Tibial nerve (tissue), 4 donors: ENCODE data around the gene CRLF2.

ENCODE experiments used
- CTCF ChIP-seq, 5 experiments: fragments of 200-600 bp in 3 of 5; fragments of 450-650 bp in 2 of 5; sonication (generic) in 3 of 5; IDR thresholded peaks; one replicate each; pipeline ENCODE4 v1.5.1; 2016 to 2019; ENCODE audit warnings: antibody characterized with exemption in 5 of 5, mild to moderate bottlenecking in 3 of 5, moderate library complexity in 2 of 5
- EP300 ChIP-seq, 2 donors: sonication (generic); formaldehyde crosslinking; IDR thresholded peaks; one replicate each; pipeline ENCODE4 v1.6.1; 2017; ENCODE audit warnings: antibody characterized with exemption in 2 of 2, mild to moderate bottlenecking in 1 of 2
- POLR2A ChIP-seq, 2 donors: fragments of 450-650 bp; IDR thresholded peaks; one replicate each; pipeline ENCODE4 v1.6.1; 2017; ENCODE audit warnings: antibody characterized with exemption in 2 of 2, mild to moderate bottlenecking in 2 of 2, moderate library complexity in 2 of 2

GRCh38 chrX:1248331-1249061, 36.0 kb upstream of the CRLF2 start:
- no peak for TF ChIP-seq POLR2A (IDR thresholded peaks at IDR 0.05)
- TF ChIP-seq EP300 (IDR thresholded peaks at IDR 0.05), result no peak
- no peak for TF ChIP-seq CTCF (IDR thresholded peaks at IDR 0.05)
